GM19438 (cell line): Measurements from ENCODE around the gene FAM20C.
"Not testable (repeated sequence)": the region's sequence is repeated elsewhere in the genome, so short reads cannot be mapped to it uniquely, and the experiment has no call there.

Experiments used
- ATAC-seq: cut with Tn5 transposase; IDR thresholded peaks from one replicate; pipeline ENCODE4 v1.9.1; 2021; ENCODE audit warnings: low read depth; ENCODE audit not compliant: unreplicated experiment

Gene FAM20C

DNA sequence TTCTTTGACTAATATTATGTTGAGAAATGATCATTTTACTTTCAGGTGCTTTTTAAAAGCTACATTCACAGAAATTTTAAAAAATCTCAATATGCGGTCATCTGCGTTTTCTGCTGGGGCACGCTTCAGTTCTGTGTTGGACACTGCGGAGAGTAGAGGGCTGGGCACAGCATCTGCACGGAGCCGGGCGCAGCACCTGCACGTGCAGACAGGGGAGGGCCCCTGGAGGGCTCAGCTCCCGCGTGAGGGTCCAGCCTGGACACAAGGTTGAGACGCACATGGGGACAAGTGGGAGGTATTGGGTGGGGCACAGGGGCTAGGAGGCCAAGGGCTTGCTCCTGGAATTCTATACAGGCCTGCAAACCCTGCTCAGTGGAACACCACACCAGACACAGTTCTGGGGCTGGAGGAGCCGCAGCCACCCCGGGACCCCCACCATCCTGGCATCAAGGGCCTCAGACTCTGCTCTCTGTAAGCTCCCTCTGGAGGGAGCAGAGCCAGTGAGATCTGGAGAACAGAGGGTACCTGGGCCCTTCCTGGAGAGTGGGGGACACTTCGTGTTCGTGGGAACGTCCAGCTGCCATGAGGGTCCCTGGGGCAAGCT lies 20.4 kb upstream of the FAM20C start:
- ATAC-seq: no peak

DNA sequence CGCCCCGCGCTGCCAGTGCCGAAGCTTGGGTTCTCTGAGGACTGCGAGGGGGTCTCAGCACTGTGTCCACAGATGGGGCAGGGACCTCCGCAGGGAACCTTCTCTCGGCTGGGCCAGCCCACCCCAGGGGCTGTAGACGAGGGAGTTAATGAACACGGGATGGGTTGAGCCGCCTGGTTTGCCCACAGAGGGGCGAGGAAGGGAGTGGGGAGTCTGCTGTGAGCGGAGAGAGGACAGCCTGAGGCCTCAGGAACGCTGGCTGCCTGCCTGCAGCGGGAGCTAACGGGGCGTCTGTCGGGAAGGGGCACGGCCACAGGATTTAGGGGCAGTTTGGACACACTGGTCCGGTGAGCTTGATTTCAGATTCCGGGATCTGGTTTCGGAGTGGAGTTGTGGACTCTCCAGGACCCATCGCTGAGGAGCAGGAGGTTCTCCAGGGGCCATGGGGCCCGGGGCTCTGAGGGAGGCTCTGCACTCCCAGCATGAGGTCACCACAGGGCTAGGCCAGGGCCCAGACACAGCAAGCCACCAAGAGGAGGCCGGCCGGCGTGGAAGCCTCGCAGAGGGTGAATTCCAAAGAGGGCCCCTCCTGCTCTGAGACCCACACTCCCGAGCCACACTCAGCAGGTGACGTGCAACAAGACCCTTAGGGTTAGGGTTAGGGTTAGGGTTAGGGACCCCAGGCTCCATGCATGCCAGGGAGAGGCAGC lies 19.0 kb upstream of the FAM20C start:
- no peak for ATAC-seq

DNA sequence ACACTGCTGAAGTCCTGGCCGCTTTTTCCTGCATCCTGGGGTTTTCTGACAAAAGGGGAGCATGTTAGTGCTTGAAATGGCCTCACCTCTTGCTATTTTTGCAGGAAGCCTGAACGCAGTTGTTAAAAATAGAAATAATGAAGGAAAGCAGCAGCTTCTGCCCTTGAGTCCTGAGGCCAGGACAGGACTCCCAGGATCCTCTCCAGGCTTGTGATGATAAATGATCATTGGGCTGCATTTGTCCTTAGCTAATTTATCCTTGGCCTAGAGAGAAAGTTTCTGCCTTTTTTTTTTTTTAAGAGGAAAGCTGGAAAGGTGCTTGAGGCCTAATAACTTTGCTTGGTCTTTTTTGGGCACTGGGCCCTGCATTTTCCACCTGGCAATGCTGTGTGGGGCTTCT lies 17.7 kb upstream of the FAM20C start:
- no peak for ATAC-seq

DNA sequence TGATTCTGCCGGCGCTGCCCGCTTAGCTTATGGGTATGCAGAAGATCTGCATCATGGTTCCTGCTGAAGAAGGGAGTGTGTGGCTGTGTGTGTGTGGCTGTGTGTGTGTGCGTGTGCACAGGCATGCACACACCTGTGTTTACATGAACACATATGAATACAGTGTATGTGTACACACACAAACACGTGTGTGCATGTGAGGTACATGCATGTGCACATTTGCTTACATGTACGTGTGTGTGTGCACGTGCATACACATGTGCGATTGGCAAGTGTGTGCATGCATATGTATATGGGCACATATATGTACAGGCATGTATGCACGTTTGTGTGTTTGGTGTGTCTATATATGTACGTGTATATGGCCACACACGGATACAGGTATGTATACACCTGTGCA lies 16.4 kb upstream of the FAM20C start:
- no peak for ATAC-seq

DNA sequence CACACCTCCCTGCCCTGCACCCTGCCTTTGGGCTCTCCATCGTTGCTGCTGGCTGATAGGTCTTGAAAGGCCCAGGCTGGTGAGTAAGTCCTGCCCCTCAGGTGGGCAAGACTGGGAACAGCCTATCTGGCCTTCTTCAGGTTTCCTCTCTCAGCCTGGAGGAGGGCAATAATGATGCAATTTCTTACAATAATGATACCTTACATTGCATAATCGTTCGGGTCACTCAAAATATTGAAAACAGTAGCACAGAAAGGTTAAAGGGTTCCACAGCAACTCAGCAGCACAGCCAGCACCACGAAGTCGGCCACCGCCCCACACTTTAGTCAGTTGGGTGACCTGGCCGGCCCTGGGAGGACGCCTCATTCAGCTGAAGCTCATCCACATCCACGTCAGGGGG lies 16.0 kb upstream of the FAM20C start:
- ATAC-seq: no peak

DNA sequence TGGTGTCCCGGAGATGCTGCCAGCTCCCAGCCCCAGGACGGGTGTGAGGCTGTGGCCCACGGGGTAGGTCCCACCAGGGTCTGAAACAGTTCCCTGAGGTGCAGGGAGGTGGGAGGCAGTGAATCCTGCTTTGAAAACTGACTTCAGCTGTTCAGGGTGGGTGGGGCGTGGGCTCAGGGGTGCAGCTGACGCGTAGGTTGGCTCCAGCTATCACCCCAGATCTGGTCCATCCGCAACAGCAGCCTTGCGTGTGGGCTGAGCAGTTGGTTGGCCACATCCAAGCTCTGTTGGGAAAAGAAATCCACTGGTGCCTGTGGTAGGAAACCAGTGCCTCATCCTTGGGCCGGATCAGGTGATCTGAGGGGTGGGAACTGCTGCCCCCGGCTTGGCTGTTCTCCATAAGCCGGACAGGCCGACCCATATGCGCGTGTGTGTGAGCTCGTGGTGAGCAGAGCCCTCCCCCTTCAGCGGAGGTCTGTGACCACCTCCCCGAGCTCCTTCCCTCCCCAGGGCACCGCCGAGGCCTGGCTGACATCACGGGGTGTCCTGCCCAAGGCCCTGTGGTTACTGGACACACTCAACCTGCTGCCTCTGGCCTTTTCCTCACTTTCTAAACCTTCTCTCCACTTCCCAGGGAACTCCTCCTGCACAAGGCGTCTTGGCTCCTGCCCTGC lies 15.4 kb upstream of the FAM20C start:
- no peak for ATAC-seq

DNA sequence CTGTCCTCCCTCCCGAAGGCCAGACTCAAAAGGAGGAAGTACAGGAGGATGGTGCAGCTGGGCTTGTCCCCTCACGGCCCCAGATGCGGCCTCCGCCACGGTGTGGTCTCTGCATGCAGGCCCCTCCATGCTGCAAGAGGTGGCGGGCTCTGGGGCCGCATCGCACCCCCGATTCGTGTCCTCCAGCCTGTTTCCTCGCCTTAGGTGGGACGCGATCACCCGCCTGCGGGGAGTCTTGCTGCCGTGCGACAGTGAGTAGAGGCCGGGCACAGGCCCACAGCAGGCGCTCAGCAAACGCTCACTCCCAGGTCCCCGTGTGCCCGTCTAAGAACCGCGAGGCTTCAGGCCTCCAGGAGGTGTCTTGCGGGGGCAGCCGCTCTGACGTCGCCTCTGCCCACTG lies 13.9 kb upstream of the FAM20C start:
- no peak for ATAC-seq

DNA sequence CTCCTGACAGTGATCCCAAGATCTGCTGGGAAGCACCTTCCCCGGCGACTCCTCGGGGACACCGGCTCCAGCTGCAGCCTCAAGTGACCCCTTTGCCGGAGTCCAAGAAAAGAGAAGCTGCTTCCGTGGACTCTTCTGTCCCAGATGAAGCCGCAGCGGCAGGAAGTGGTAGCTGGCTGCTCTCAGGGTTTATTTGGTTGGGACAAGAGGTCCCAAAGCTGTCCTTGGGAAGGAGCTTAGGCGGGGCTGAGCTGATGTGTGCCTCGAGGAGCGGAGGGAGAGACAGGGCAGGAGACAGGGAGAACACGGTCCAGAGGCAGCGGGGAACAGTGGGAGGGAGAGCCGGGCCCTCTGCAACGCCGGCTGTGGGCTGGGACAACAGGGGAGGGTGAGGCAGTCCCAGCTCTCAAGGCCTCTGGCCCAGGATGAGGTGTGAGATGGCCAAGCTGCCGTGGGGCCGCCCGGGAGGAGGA lies 13.1 kb upstream of the FAM20C start:
- no peak for ATAC-seq

DNA sequence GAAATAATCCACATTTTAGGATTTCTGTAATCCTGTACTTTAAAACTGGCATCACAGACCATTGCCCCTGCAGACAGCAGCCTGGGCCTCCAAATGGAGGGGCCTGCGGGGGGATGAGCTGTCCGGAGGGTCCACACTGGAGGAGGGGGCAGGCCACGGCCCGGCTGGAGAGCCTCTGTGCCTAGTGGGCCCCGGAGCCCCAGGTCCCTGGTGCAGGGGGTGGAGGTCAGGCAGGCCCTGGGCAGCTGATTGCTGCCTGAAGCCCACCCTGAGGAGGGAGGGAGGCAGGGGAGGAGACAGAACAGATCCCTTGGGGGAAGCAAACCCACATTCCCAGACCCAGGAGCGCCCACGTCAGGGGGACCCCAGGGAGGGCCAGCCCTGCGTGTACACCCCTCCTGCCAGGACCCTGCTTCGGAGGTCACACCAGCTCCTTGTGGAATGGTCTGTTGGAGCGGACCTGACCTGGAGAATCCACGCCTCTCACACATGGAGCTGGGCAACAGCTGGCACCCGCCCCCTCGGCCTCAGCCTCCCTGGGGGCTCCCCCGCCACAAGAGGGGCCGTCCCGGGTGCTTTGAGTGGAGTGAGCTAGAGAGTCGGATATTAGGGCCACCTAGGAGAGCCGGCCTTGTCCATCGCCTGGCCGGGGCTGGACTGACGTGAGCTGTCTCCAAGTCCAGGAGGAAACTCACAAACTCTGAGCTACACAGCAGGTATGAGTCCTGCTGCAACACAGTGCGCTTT lies 12.2 kb upstream of the FAM20C start:
- no peak for ATAC-seq

DNA sequence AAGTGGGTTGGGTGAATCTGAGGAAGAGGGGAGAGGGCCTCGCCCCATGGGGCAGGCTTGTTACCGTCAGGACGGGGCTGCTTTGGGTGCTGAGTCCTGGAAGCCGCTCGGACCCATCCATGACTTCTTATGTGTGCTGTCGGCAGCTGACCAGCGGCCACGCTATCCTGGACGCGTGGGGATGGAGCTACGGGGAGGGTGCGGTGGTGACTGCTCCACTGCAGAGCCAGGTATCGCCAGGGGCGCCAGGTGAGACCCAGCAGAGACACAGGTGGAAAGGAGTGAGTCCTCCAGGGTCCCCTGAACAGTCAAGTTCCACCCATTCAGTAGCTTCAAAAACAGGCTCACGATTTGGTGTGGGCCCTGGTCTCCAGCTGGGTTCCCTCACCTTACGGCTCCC lies 10.6 kb upstream of the FAM20C start:
- no peak for ATAC-seq

DNA sequence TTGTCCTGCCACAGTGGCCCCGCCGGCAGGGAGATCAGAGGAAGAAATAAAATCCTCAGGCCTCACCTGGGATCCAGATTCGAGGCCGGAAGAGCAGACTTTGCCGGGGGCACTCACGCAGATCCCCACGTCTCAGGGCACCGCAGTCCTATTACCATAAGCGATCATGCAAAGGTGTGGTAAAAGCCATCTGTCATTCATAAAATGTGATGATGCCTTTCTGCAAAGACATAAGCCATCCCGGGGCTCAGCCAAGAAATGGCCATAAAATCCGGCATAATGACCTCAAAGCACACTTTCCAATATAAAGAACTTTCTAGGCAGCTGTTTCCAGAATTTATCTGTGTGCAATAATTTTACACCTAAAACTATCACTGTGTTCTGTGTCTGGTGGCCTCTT lies 9.9 kb upstream of the FAM20C start:
- ATAC-seq: not testable (repeated sequence)

DNA sequence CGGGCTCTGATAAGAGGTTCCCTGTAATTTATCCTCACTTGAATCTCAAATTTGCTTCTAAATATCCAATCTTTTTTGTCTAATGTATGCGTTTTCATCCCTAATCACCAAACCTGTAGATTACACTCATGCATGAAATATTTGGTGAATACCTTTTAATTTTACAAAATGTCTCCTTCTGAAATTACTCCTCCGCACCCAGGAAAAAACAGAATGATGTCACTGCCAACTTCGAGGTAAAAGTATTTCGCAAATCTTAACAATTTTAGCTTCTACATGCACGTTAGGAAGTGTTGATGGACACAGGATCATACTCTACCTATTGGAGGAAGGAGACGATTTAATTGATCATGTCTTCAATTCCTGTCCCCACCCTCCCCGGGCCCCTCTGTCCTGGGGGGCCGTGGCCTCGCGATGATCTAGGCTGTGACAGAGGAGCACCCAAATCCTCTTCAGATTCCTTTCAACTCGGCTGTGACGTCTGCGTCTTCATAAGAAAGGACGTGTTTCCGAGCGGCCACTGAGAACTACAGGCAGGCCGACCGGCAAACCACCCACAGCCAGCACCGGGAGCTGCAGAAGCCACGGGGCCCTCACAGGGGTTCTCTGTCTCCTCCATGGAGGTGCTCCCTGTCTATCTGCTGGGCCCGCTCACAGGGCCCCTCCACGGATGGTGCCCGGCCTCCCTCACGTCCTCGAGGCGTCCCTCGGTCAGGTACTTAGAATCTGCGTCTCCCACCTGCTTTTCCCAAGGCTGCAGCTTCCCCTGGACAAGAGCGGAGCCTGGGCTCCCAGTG lies 8.7 kb upstream of the FAM20C start:
- no peak for ATAC-seq

DNA sequence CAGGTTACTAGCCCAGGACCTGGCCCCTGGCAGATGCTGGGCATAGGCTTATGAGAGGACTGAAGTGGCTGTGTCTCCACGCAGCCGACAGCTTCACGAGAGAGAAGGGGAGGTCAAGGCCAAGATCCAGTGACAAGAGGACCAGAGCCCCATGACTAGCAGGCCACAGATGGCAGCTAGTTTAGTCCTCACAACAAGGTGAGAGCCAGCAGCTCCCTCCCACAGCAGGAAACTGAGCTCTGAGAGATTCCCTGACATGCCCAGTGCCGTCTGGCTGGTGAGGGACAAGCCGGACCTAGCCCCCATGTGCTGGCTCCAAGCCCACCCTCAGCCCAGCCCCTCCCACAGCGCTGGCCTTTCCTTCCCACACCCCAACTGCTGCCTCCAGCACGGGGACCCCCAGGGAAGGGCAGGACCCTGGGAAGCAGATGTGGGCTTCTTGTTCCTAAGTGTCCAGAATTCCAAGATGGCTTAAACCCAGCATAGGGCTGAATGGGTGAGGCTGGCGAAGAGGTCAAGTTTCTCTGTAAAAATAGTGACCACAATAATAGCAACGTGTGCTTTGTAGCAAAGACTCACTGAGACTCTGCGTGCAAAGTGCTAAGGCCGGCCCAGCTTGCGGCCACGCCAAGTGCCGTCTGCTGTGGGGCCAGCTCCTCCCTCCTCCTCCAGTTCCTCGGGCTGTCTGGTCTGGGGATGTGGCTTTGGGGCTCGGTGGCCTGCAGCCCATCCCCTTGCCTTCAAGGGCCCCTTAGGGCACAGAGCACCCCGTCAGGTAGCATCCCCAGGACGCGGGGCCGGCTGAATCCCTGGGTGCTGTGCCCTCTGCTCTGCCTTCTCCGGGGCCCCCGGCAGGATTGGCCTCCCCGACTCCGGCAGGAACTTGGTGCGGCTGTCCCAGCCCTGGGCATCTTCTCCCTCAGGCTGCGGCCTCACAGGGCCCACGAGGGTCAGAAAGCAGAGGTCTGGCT lies 7.8 kb upstream of the FAM20C start:
- ATAC-seq: no peak

DNA sequence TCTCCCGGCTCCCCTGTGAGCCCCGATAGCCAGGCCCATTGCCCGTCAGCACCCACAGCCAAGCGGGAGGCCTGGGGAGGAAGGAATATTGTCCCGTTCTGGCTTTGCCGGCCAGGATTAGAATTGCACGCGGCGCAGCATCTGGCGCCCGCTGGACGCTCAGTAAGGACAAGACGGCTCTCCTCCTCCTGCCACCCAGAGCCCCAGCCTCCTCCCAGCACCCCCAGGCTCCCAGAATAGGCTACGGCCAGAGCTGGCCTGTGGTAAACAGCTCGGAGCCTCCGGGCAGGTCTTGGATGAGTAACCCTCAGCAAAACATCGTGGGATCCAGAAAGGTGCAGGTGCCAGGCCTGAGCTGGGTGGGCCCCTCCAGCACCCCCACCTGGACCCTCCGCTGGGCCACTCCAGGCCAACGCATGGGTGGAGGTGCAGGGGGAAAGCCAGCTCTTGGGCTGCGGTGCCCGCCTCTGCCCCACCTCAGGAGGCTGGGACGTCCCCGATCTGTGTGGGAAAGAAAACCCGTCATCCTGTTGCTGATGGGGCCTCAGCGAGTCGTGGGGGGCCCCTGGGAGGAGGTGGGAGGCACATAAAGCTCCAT lies 5.8 kb upstream of the FAM20C start:
- no peak for ATAC-seq

DNA sequence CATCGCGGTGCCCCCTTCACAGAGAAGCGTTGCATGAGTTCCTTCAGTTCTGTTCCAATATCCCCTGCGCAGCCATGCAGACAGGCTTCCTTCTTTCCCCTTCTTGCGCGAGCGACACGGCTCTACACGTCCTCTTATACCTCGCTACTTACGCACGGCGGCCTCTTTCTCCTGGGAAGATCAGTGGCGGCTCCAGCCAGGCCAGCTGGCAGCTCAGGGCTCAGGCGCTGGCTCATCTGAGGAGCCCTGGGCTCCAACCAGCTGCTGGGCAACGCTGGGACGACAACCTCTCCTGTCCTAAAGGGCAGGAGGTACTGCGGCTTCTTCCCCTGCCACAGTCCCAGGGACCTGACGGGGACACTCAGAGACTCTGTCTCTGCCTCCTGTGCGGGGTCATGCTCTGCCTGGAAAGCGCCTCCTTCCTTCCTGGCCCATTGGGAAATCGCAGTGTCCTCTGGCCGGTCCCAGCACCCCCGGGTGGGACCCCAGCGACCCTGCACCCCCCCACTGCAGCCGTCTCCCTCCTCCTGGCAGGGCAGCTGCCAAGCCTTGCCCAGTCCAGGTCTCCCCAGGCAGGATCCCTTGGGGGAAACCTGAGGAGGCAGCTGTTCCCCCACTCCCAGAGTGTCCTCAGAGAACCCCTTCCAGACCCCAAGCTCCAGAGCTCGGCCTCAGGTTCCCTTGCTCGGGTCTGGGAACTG lies 5.0 kb upstream of the FAM20C start:
- no peak for ATAC-seq

DNA sequence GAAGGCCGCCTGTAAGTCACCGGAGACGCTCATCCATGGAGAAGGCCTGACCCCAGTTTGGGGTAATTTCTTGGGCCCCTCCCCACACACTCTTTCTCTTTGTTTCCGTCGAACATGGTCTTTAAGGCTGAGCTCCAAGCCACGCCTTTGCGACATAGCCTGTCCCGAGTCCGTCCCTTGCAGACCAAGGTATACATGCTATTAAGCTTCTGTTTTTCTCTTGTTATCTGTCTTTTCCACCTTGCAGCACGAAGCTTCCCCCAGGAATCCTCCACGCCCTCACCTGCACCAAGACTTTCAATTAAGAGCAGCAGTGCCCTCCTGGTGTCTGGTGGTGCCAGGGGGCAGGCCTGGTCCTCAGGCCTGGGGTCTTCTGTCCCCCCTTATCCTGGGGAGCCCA lies 4.2 kb upstream of the FAM20C start:
- no peak for ATAC-seq

DNA sequence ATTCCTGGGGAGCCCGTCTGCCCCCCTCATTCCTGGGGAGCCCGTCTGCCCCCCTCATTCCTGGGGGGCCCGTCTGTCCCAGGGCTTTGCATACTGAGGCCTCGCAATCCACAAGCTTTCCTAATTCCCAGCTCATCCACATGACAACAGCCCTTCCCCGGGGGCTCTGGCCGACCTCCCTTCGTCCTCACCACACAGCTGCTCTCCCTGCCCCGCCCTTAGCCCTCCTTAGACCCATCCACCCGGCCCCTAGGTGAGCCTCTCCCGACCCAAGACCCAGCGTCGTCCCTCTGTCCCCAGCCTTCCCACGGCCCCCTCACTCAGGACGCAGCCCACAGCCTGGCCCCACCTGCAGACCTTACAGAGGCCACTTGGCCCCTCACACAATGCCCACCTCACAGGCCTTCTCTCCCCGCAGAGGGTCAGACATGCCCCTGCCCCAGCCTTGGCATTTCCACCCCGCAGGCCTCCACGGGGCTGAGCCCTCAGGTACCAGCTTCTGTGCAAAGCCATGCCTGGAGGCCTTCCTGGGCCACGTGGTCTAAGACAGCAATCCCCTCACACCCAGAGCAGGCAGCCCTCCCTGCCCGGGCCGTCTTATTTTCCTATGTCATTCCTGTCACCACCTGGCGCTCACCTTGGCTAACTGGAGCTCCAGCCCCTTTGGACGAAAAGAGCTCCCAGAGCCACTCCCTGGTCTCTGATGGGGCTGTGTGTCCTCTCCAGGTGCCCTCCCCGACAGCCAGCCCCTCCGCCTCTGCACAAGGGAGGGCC lies 3.5 kb upstream of the FAM20C start:
- ATAC-seq: no peak

DNA sequence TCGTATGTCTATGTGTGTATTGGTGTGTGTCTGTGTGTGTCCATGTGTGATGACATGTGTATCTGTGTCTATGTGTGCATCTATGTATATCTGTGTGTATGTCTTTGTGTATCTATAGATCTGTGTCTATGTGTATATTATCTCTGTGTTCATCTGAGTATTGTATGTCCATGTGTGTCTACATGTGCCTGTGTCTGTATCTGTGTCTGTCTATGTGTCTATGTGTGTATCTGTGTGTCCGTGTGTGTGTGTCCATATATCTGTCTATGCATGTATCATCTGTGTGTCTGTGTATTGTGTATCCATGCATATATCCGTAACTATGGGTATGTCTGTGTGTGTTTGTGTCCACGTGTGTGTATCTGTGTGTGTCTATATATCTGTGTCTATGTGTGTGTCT lies 2.7 kb upstream of the FAM20C start:
- no peak for ATAC-seq
